Endothelial cell (in vitro differentiated cells): Measurements from ENCODE around the gene MAPKAP1. TPM values are rescaled to one million over a fixed set of nuclear protein-coding genes. Genes with fewer than 3 reads are reported as not detected.

Source experiments
- DNase-seq: peaks from one replicate; pipeline ENCODE4 v3.0.0; 2021; ENCODE audit warnings: low spot score
- H3K27ac Mint-ChIP-seq: one replicate; pipeline ENCODE4 v1.8.0; 2021; ENCODE audit warnings: mixed read lengths, inconsistent platforms; ENCODE audit not compliant: unreplicated experiment
- H3K27me3 Mint-ChIP-seq: one replicate; pipeline ENCODE4 v1.8.0; 2021; ENCODE audit warnings: mild to moderate bottlenecking, moderate library complexity, mixed read lengths, inconsistent platforms; ENCODE audit not compliant: unreplicated experiment
- H3K36me3 Mint-ChIP-seq: one replicate; pipeline ENCODE4 v1.8.0; 2021; ENCODE audit warnings: mild to moderate bottlenecking, low read depth, mixed read lengths, inconsistent platforms; ENCODE audit not compliant: unreplicated experiment
- H3K4me1 Mint-ChIP-seq: one replicate; pipeline ENCODE4 v1.8.0; 2021; ENCODE audit warnings: mild to moderate bottlenecking, mixed read lengths, inconsistent platforms; ENCODE audit not compliant: unreplicated experiment
- H3K4me3 Mint-ChIP-seq: one replicate; pipeline ENCODE4 v1.8.0; 2021; ENCODE audit warnings: mild to moderate bottlenecking, mixed read lengths, inconsistent platforms; ENCODE audit not compliant: unreplicated experiment
- H3K9me3 Mint-ChIP-seq: one replicate; pipeline ENCODE4 v1.8.0; 2021; ENCODE audit warnings: mixed read lengths, inconsistent platforms; ENCODE audit not compliant: unreplicated experiment
- CTCF ChIP-seq: fragments of 200-600 bp; sonication (generic); IDR thresholded peaks from one replicate; pipeline ENCODE4 v1.5.0; 2021; ENCODE audit warnings: antibody characterized with exemption; ENCODE audit not compliant: unreplicated experiment
- total RNA-seq: library from RNA; stranded (reverse); fragmentation: NEBNext Ultra II Directional; extraction: Animal tissue kit (Norgen Biotek cat#: 25700); gene quantifications from one replicate; pipeline ENCODE4 v1.2.1, GENCODE V29; 2021; ENCODE audit not compliant: unreplicated experiment

The MAPKAP1 gene
- total RNA-seq, 1 donor from 2014 or later: 74.6 TPM

GRCh38 chr9:125659201-125659840 lies 47.7 kb downstream of the MAPKAP1 start:
- no peak for TF ChIP-seq CTCF
- Mint-ChIP-seq H3K9me3 (no peaks in the 10 kb centered on the region), H3K27me3 (no peaks in the 10 kb centered on the region), H3K4me1 (peaks cover 26% of the 10 kb centered on the region), H3K4me3 (no peak overlapping the region), H3K36me3 (peaks cover 12% of the 10 kb centered on the region), H3K27ac (no peak overlapping the region)
- no peak for DNase-seq

GRCh38 chr9:125656560-125656959 lies 50.4 kb downstream of the MAPKAP1 start:
- DNase-seq: no peak
- H3K4me1 Mint-ChIP-seq: peaks cover 31% of the 10 kb centered on the region
- no peak for TF ChIP-seq CTCF
- peak overlapping the region; percentile 91 for H3K27ac Mint-ChIP-seq
- no peak overlapping the region for H3K4me3 Mint-ChIP-seq
- no peaks in the 10 kb centered on the region for H3K9me3 Mint-ChIP-seq
- no peaks in the 10 kb centered on the region for H3K36me3 Mint-ChIP-seq
- no peaks in the 10 kb centered on the region for H3K27me3 Mint-ChIP-seq

- H3K27me3 Mint-ChIP-seq: no peaks in the 10 kb centered on the region
Measured at GRCh38 chr9:125655691-125656410, 51.2 kb downstream of the MAPKAP1 start.

GRCh38 chr9:125655066-125655633 lies 51.9 kb downstream of the MAPKAP1 start:
- Mint-ChIP-seq H3K4me3 (no peak overlapping the region), H3K9me3 (no peaks in the 10 kb centered on the region), H3K27me3 (peaks cover 2% of the 10 kb centered on the region), H3K4me1 (peaks cover 37% of the 10 kb centered on the region), H3K36me3 (no peaks in the 10 kb centered on the region), H3K27ac (no peak overlapping the region)
- no peak for TF ChIP-seq CTCF
- DNase-seq: no peak

More at GRCh38 chr9:125655691-125656410, 51.2 kb downstream of the MAPKAP1 start:
- H3K4me1 Mint-ChIP-seq: peaks cover 31% of the 10 kb centered on the region
- no peaks in the 10 kb centered on the region for H3K9me3 Mint-ChIP-seq
- TF ChIP-seq CTCF: no peak
- H3K4me3 Mint-ChIP-seq: no peak overlapping the region
- DNase-seq: no peak
- peak overlapping the region; percentile 91 for H3K27ac Mint-ChIP-seq
- H3K36me3 Mint-ChIP-seq: no peaks in the 10 kb centered on the region

- H3K4me3 Mint-ChIP-seq: no peak overlapping the region
- H3K4me1 Mint-ChIP-seq: peaks cover 47% of the 10 kb centered on the region
- peaks cover 2% of the 10 kb centered on the region for H3K27me3 Mint-ChIP-seq
- peak overlapping the region; percentile 13 for H3K27ac Mint-ChIP-seq
- TF ChIP-seq CTCF: no peak
- H3K9me3 Mint-ChIP-seq: no peaks in the 10 kb centered on the region
- no peaks in the 10 kb centered on the region for H3K36me3 Mint-ChIP-seq
- DNase-seq: no peak
Measured at GRCh38 chr9:125654121-125654520, 52.9 kb downstream of the MAPKAP1 start.
